K562 (cell line): Measurements from ENCODE around the gene PRKAR1A. TPM values are rescaled to one million over a fixed set of nuclear protein-coding genes. Genes with fewer than 3 reads are reported as not detected.
A peak's percentile ranks its signal among the peaks of the same experiment; 100 is the strongest.

Experiments
- HEY1 ChIP-seq: fragments of 250-450 bp; sonication (Bioruptor Pico); IDR thresholded peaks from 2 replicates; pipeline ENCODE4 v1.5.0; 2020; ENCODE audit warnings: mild to moderate bottlenecking, moderate library complexity, borderline replicate concordance
- LARP7 ChIP-seq: fragments of 450-650 bp; IDR thresholded peaks from 2 replicates; pipeline ENCODE4 v1.6.1; 2016
- LEF1 ChIP-seq: fragments of 450-650 bp; IDR thresholded peaks from 2 replicates; pipeline ENCODE4 v1.6.1; 2016; ENCODE audit warnings: mild to moderate bottlenecking
- MGA ChIP-seq: fragments of 450-650 bp; IDR thresholded peaks from 2 replicates; pipeline ENCODE4 v1.6.1; 2016; ENCODE audit warnings: mild to moderate bottlenecking, moderate library complexity
- NR1H2 ChIP-seq: sonication (generic); formaldehyde crosslinking; IDR thresholded peaks from 2 replicates; pipeline ENCODE4 v1.4.0; 2020; ENCODE audit warnings: mild to moderate bottlenecking, missing genetic modification reagents
- RAD51 ChIP-seq: fragments of 450-650 bp; IDR thresholded peaks from 2 replicates; pipeline ENCODE4 v1.7.1; 2016; ENCODE audit warnings: low read depth, mild to moderate bottlenecking, borderline replicate concordance
- SMARCE1 ChIP-seq: fragments of 450-650 bp; IDR thresholded peaks from 2 replicates; pipeline ENCODE4 v1.7.1; 2016; ENCODE audit warnings: mild to moderate bottlenecking
- SNRNP70 ChIP-seq: fragments of 200-400 bp; formaldehyde crosslinking; optimal IDR thresholded peaks from 2 replicates; pipeline ENCODE3; 2017; ENCODE audit warnings: low read depth, low read length
- TBL1XR1 ChIP-seq, 2 experiments: IDR thresholded peaks; 2 replicates each; pipeline ENCODE4 v1.6.1; 2012; ENCODE audit warnings: improper control_type of control experiment in 2 of 2, low read length in 2 of 2, mild to moderate bottlenecking in 1 of 2
- ZNF609 ChIP-seq: sonication (generic); formaldehyde crosslinking; IDR thresholded peaks from 2 replicates; pipeline ENCODE4 v1.8.1; 2023; ENCODE audit warnings: missing genetic modification reagents, mild to moderate bottlenecking, borderline replicate concordance
- polyA plus RNA-seq, 8 experiments: library from polyadenylated mRNA; depleted of rRNA in 4 of 8; stranded (reverse) in 5 of 8; unstranded in 3 of 8; fragments of >200 nt; fragmentation: Nextera tagmentation in 2 of 8; fragmentation: Illumina TruSeq in 1 of 8; extraction: Ambion mirVana in 2 of 8; extraction: Trizol in 1 of 8; gene quantifications; 2 replicates each; pipeline versions ENCODE4 v1.2.1 to v1.2.3, GENCODE V29; 2011 to 2014; ENCODE audit warnings: inconsistent platforms in 1 of 8, missing spikeins in 1 of 8
- total RNA-seq, 7 experiments: library from RNA; depleted of rRNA in 6 of 7; stranded (reverse); fragments of >200 nt in 6 of 7; fragmentation: Illumina TruSeq in 2 of 7; extraction: Trizol in 2 of 7; gene quantifications; 2 replicates each; pipeline versions ENCODE4 v1.2.1 to v1.2.3, GENCODE V29; 2011 to 2021; ENCODE audit warnings: low replicate concordance in 1 of 7
- TF ChIP-seq, protein P1 (sequence below): IDR thresholded peaks from 2 replicates; pipeline ENCODE4 v1.6.1; 2011; ENCODE audit not compliant: insufficient read length; ENCODE audit errors: extremely low read depth

PRKAR1A gene
- total and polyA plus RNA-seq, 9 of the 15 experiments (the other 6 are each of a cell fraction or from before 2014, with no cell fraction given), result 15.0 to 95.6 (median 67.5) TPM

- TF ChIP-seq ZNF609 (CRISPR knock-in tag), result no peak
- no peak for TF ChIP-seq MGA
- no peak for TF ChIP-seq SNRNP70
- TF ChIP-seq HEY1 (CRISPR knock-in tag), result no peak
- no peak for TF ChIP-seq SMARCE1
- TF ChIP-seq LARP7, result no peak
- TF ChIP-seq NR1H2 (CRISPR knock-in tag), result no peak
- TF ChIP-seq, protein P1, sequence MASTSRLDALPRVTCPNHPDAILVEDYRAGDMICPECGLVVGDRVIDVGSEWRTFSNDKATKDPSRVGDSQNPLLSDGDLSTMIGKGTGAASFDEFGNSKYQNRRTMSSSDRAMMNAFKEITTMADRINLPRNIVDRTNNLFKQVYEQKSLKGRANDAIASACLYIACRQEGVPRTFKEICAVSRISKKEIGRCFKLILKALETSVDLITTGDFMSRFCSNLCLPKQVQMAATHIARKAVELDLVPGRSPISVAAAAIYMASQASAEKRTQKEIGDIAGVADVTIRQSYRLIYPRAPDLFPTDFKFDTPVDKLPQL, result no peak
- TF ChIP-seq TBL1XR1 (IDR thresholded peaks at IDR 0.05; ENCODE audit: low read length in 2 of 2), result 0 out of 4 replicates have a peak, but pooled peaks of 1 of the 2 experiments have one; percentile 22
- no peak for TF ChIP-seq LEF1
- no peak for TF ChIP-seq RAD51
Measured at GRCh38 chr17:68512247-68512959, at the start of gene PRKAR1A (continued).
